Measurements from ENCODE around the gene YAE1. TPM values are rescaled to one million over a fixed set of nuclear protein-coding genes. Genes with fewer than 3 reads are reported as not detected.

The YAE1 gene
- total and polyA plus RNA-seq, 2 donors (not counting 1 experiment from before 2014, with no cell fraction given) = 36.3 to 39.3 TPM

GRCh38 chr7:39560997-39561396 is 5.2 kb upstream of the YAE1 start:
- Histone ChIP-seq H3K4me3 (replicated peaks in 1 of 4; ENCODE audit: control extremely low read depth in 1 of 4, insufficient read depth in 1 of 4, low read depth in 3 of 4, low read length in 4 of 4) (no peak overlapping the region), H3K79me2 (ENCODE audit: control insufficient read depth, insufficient read depth, low read length) (no peaks in the 10 kb centered on the region), H2AFZ (ENCODE audit: low read length) (no peak overlapping the region), H3K9me3 (ENCODE audit: control insufficient read depth, insufficient read depth, low read depth, low read length) (no peaks in the 10 kb centered on the region), H3K9ac (ENCODE audit: insufficient read depth, low read length) (no peak overlapping the region), H3K4me2 (ENCODE audit: extremely low read depth, insufficient read depth, low read length) (no peak overlapping the region), H3K27me3 (ENCODE audit: control insufficient read depth, insufficient read depth, low read length) (peaks cover 2% of the 10 kb centered on the region), H4K20me1 (ENCODE audit: control insufficient read depth, extremely low read depth, insufficient read depth, low read length) (no peaks in the 10 kb centered on the region), H3K4me1 (ENCODE audit: control insufficient read depth, extremely low read depth, insufficient read depth, low read length) (no peaks in the 10 kb centered on the region), H3K36me3 (ENCODE audit: control insufficient read depth, insufficient read depth, low read length) (no peaks in the 10 kb centered on the region), H3K27ac (ENCODE audit: insufficient read depth, low read length) (no peak overlapping the region)
- DNase-seq (ENCODE audit: low read depth in 2 of 2) = no peak
- TF ChIP-seq CTCF (conservative IDR thresholded peaks at IDR 0.05 in 1 of 2, IDR thresholded peaks at IDR 0.05 in 1 of 2; ENCODE audit: low read depth in 1 of 2, low read length in 2 of 2) (no peak), EZH2 (IDR thresholded peaks at IDR 0.05; ENCODE audit: low read length, missing control alignments) (no peak)

GRCh38 chr7:39565538-39565937 is 666 bp upstream of the YAE1 start:
- peaks cover 23% of the 10 kb centered on the region for H3K79me2 ChIP-seq (ENCODE audit: control insufficient read depth, insufficient read depth, low read length)
- DNase-seq (ENCODE audit: low read depth in 2 of 2) = no peak
- H3K4me3 ChIP-seq (replicated peaks in 1 of 4; ENCODE audit: control extremely low read depth in 1 of 4, insufficient read depth in 1 of 4, low read depth in 3 of 4, low read length in 4 of 4) = peak overlapping the region; percentile 87 to 97 (median 94)
- H3K27ac ChIP-seq (ENCODE audit: insufficient read depth, low read length) = peak overlapping the region; percentile 87
- no peak for TF ChIP-seq CTCF (conservative IDR thresholded peaks at IDR 0.05 in 1 of 2, IDR thresholded peaks at IDR 0.05 in 1 of 2; ENCODE audit: low read depth in 1 of 2, low read length in 2 of 2)
- TF ChIP-seq EZH2 (IDR thresholded peaks at IDR 0.05; ENCODE audit: low read length, missing control alignments) = no peak
- H3K9me3 ChIP-seq (ENCODE audit: control insufficient read depth, insufficient read depth, low read depth, low read length) = no peaks in the 10 kb centered on the region
- no peaks in the 10 kb centered on the region for H3K36me3 ChIP-seq (ENCODE audit: control insufficient read depth, insufficient read depth, low read length)
- H3K4me2 ChIP-seq (ENCODE audit: extremely low read depth, insufficient read depth, low read length) = peak overlapping the region; percentile 73
- H3K4me1 ChIP-seq (ENCODE audit: control insufficient read depth, extremely low read depth, insufficient read depth, low read length) = no peaks in the 10 kb centered on the region
- H3K27me3 ChIP-seq (ENCODE audit: control insufficient read depth, insufficient read depth, low read length) = no peaks in the 10 kb centered on the region
- H3K9ac ChIP-seq (ENCODE audit: insufficient read depth, low read length) = peak overlapping the region; percentile 80
- H2AFZ ChIP-seq (ENCODE audit: low read length) = peak overlapping the region; percentile 99
- H4K20me1 ChIP-seq (ENCODE audit: control insufficient read depth, extremely low read depth, insufficient read depth, low read length) = no peaks in the 10 kb centered on the region

- H3K4me2 ChIP-seq (ENCODE audit: extremely low read depth, insufficient read depth, low read length) = peak overlapping the region; percentile 96
- H3K9me3 ChIP-seq (ENCODE audit: control insufficient read depth, insufficient read depth, low read depth, low read length) = no peaks in the 10 kb centered on the region
- no peak for TF ChIP-seq EZH2 (IDR thresholded peaks at IDR 0.05; ENCODE audit: low read length, missing control alignments)
- no peak for TF ChIP-seq CTCF (conservative IDR thresholded peaks at IDR 0.05 in 1 of 2, IDR thresholded peaks at IDR 0.05 in 1 of 2; ENCODE audit: low read depth in 1 of 2, low read length in 2 of 2)
- H3K79me2 ChIP-seq (ENCODE audit: control insufficient read depth, insufficient read depth, low read length) = peaks cover 23% of the 10 kb centered on the region
- peaks cover 2% of the 10 kb centered on the region for H3K36me3 ChIP-seq (ENCODE audit: control insufficient read depth, insufficient read depth, low read length)
- H3K27ac ChIP-seq (ENCODE audit: insufficient read depth, low read length) = peak overlapping the region; percentile 5
- peak overlapping the region; percentile 80 for H3K9ac ChIP-seq (ENCODE audit: insufficient read depth, low read length)
- H2AFZ ChIP-seq (ENCODE audit: low read length) = no peak overlapping the region
- peak in 1 of 2 donors; percentile 45 for DNase-seq (ENCODE audit: low read depth in 2 of 2)
- no peaks in the 10 kb centered on the region for H4K20me1 ChIP-seq (ENCODE audit: control insufficient read depth, extremely low read depth, insufficient read depth, low read length)
- H3K4me1 ChIP-seq (ENCODE audit: control insufficient read depth, extremely low read depth, insufficient read depth, low read length) = no peaks in the 10 kb centered on the region
- no peaks in the 10 kb centered on the region for H3K27me3 ChIP-seq (ENCODE audit: control insufficient read depth, insufficient read depth, low read length)
- H3K4me3 ChIP-seq (replicated peaks in 1 of 4; ENCODE audit: control extremely low read depth in 1 of 4, insufficient read depth in 1 of 4, low read depth in 3 of 4, low read length in 4 of 4) = peak overlapping the region; percentile 87 to 97 (median 94)
These were observed 1.1 kb downstream of the YAE1 start for GRCh38 chr7:39567294-39567693.

All from fibroblast of lung (primary cell).